Mucosa of descending colon (tissue), 3 donors: Measurements from ENCODE around the gene LITAF. TPM values are rescaled to one million over a fixed set of nuclear protein-coding genes. Genes with fewer than 3 reads are reported as not detected.
A peak's percentile ranks its signal among the peaks of the same experiment; 100 is the strongest.
"Not testable (repeated sequence)": the region's sequence is repeated elsewhere in the genome, so short reads cannot be mapped to it uniquely, and the experiment has no call there.

ENCODE experiments used
- ATAC-seq: fragments of 200-7000 bp; cut with Tn5 transposase; one replicate; pipeline ENCODE4 v1.9.1; 2020; ENCODE audit warnings: mild to moderate bottlenecking, moderate library complexity
- DNase-seq, 3 donors: peaks; one replicate each; pipeline ENCODE4 v3.0.0-alpha.2; 2020
- H3K36me3 ChIP-seq: fragments of 200-600 bp; one replicate; pipeline ENCODE4 v1.8.0; 2021; ENCODE audit warnings: low read depth, mild to moderate bottlenecking
- H3K4me1 ChIP-seq: fragments of 200-600 bp; one replicate; pipeline ENCODE4 v1.8.0; 2021; ENCODE audit warnings: low read depth, mild to moderate bottlenecking
- H3K4me3 ChIP-seq: fragments of 200-600 bp; one replicate; pipeline ENCODE4 v1.8.0; 2021; ENCODE audit warnings: mild to moderate bottlenecking
- H3K9me3 ChIP-seq: fragments of 200-600 bp; one replicate; pipeline ENCODE4 v1.8.0; 2021; ENCODE audit warnings: mild to moderate bottlenecking
- CTCF ChIP-seq: fragments of 200-600 bp; IDR thresholded peaks from one replicate; pipeline ENCODE4 v1.8.0; 2022; ENCODE audit warnings: antibody characterized with exemption, mild to moderate bottlenecking
- intact Hi-C, 2 donors: fragments of 100-400 bp; cut with DNase I in 1 of 2; cut with micrococcal nuclease in 1 of 2; formaldehyde crosslinking; loops; one replicate each; pipeline versions ENCODE4 v1.11.0 to v1.11.1; 2022; cut with DNase I, micrococcal nuclease
- total RNA-seq, 3 donors: library from RNA; stranded (reverse); fragmentation: NEBNext Ultra II Directional in 2 of 3; extraction: Animal tissue kit (Norgen Biotek cat#: 25700) in 2 of 3; gene quantifications; one replicate each; pipeline versions ENCODE4 v1.2.1 to v1.2.4, GENCODE V29; 2021 to 2023
- donor health status: DM: no; HTN: no; CAD: no; lungs with moderate emphysema.
- donor health status: DM: no; HTN: no; CAD: no.
- donor health status: DM: no; HTN: yes; CAD: no.

LITAF gene
- total RNA-seq, 3 donors from 2014 or later, result 140 to 308 (median 246) TPM

- ATAC-seq, result peak; percentile 28
- DNase-seq, result no peak
- H3K9me3 ChIP-seq, result no peaks in the 10 kb centered on the region
- H3K4me1 ChIP-seq, result no peaks in the 10 kb centered on the region
- intact Hi-C loops, result no loop called here
- no peaks in the 10 kb centered on the region for H3K36me3 ChIP-seq
- no peak for TF ChIP-seq CTCF
- H3K4me3 ChIP-seq, result no peak overlapping the region
Measured at GRCh38 chr16:11506741-11507305, 79.9 kb downstream of the LITAF start.

- ATAC-seq, intact Hi-C loops, H3K4me1 ChIP-seq, H3K9me3 ChIP-seq, H3K36me3 ChIP-seq, H3K4me3 ChIP-seq, DNase-seq: not testable (repeated sequence)
Measured at GRCh38 chr16:11504261-11504660, 82.5 kb downstream of the LITAF start.

GRCh38 chr16:11503566-11503965 is 83.2 kb downstream of the LITAF start:
- no peak for ATAC-seq
- Histone ChIP-seq H3K4me3 (no peak overlapping the region), H3K36me3 (no peaks in the 10 kb centered on the region), H3K9me3 (no peaks in the 10 kb centered on the region), H3K4me1 (no peaks in the 10 kb centered on the region)
- intact Hi-C loops, result no loop called here
- no peak for TF ChIP-seq CTCF
- DNase-seq, result no peak

- Histone ChIP-seq H3K4me3 (no peak overlapping the region), H3K9me3 (no peaks in the 10 kb centered on the region), H3K4me1 (peaks cover 4% of the 10 kb centered on the region), H3K36me3 (no peaks in the 10 kb centered on the region)
- TF ChIP-seq CTCF, result no peak
- DNase-seq (no peak), ATAC-seq (no peak)
- intact Hi-C loops, result no loop called here
Measured at GRCh38 chr16:11502239-11502638, 84.5 kb downstream of the LITAF start.

- TF ChIP-seq CTCF, result no peak
- H3K4me1 ChIP-seq, result peaks cover 8% of the 10 kb centered on the region
- no peak overlapping the region for H3K4me3 ChIP-seq
- H3K9me3 ChIP-seq, result no peaks in the 10 kb centered on the region
- no peak for ATAC-seq
- no peak for DNase-seq
- intact Hi-C loops, result no loop called here
- H3K36me3 ChIP-seq, result no peaks in the 10 kb centered on the region
Measured at GRCh38 chr16:11501632-11502031, 85.1 kb downstream of the LITAF start.

- intact Hi-C loops, result no loop called here
- no peaks in the 10 kb centered on the region for H3K9me3 ChIP-seq
- DNase-seq (no peak), ATAC-seq (no peak)
- no peak overlapping the region for H3K4me3 ChIP-seq
- peaks cover 8% of the 10 kb centered on the region for H3K4me1 ChIP-seq
- TF ChIP-seq CTCF, result no peak
- no peaks in the 10 kb centered on the region for H3K36me3 ChIP-seq
Measured at GRCh38 chr16:11500700-11501346, 85.9 kb downstream of the LITAF start.
